GM19455 (cell line): ENCODE data around the gene REG3G.

Source experiments
- ATAC-seq: cut with Tn5 transposase; IDR thresholded peaks from one replicate; pipeline ENCODE4 v1.9.1; 2021; ENCODE audit not compliant: unreplicated experiment

The REG3G gene

GRCh38 chr2:79025421-79025820 lies at the start of gene REG3G:
Gene REG3G (plus strand): TSS chr2:79025702. CDS start chr2:79026094, 392 bp downstream.
- no peak for ATAC-seq

DNA sequence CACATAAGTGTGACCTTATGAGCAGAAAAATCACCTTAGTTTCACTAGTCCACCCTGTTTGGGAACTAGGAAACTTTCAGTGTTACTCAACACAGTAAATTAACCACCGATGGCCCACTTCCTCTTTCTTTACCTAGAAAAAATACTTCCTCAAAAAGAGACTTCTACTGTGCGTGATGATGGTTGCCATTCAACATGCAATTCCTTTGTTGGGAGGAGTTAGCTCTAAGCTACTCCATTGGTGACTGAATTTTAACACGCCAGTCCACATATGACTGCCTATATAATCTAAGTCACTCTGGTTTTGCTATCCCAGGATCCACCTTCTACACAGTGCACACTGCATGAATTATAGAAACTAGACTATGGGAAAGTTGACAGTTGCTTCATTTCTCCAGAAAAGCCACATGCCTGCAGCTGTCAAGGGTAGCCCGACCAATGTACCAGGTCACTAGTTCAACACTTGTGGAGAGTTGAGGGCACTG lies 47.8 kb upstream of the REG3G start:
- ATAC-seq = peak; percentile 94

DNA sequence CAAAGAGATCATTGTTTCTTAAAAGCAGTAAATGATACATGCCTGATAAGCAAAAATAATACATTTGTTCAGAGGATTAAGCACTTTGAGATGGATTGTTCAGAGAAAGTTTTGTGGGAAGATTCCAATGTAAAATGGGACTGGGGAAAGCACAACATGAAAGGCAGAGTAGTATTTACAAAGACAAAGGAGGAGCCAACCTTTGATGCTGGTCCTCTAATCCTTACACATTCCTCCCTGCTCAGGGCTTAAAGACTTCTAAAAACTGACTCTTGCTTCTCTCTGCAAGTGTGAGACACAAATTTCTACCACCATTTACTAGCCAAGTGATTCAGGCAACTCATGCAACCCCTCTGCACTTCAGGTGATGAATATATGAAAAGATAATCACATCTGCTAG lies 47.2 kb upstream of the REG3G start:
- ATAC-seq = no peak

GRCh38 chr2:78979380-78980151 lies 45.9 kb upstream of the REG3G start:
- no peak for ATAC-seq

DNA sequence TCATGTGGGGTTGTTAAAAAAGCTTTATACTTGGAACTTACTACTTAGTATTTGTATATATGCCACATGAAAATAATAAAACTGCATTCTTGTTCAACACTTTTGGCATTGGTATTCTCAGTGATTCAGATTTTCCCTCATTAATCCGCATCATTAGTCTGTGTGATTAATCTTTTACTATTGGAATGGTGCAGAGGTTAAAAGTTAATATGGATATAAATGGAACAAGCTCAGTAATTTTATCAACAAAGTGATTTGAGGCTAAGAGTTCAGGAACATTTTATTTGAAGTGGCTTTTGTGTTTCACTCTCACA lies 45.4 kb upstream of the REG3G start:
- ATAC-seq = no peak

DNA sequence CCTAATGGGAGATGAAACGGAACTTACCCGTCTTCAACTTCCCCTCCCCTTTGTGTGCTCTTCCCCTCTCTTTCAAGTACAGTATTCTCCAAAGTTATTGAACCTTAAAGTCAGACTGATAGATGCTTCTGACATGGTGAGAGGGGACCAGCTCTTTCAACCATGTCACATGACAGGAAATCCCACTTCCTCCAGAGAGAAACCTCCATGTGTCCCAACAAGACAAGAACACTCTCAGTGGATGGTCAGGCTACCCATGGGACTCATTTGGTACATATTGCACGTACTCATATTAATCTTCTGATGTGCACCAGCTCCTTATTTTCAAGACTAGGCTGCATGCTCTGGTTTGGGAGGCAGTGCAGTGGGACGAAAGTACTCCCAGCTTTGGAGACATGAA lies 44.6 kb upstream of the REG3G start:
- ATAC-seq = no peak

DNA sequence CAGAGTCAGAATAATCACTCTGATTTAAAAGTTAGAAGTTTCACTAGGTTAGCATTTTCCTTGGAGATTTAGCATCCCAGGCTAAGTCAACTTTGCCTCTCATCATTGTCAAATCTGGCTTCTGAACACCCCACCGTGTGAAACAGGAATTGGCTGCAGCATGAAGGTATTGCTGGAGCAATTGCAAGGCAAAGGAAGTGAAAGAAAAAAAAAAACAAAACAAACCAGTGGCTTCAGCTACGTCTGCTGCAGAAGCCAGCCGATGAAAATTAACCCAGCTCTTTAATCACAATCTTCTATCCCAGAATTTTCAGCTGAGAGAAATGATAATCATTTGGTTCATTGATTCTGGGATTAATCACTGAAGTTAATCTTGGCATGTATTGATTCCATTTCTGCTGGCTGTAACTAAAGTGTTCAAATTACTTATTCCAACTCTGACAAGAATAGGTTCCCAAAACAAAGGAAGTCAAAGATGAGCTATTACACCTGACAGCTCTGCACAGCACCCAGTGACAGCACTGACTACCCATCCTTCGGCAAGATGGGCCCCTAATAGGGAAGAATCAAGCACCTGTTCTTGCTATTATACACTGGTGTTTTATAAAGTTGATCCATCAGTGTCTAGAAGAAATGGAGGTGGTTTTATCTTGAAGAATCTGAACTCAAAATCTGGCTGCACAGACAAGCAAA lies 42.7 kb upstream of the REG3G start:
- ATAC-seq = no peak

DNA sequence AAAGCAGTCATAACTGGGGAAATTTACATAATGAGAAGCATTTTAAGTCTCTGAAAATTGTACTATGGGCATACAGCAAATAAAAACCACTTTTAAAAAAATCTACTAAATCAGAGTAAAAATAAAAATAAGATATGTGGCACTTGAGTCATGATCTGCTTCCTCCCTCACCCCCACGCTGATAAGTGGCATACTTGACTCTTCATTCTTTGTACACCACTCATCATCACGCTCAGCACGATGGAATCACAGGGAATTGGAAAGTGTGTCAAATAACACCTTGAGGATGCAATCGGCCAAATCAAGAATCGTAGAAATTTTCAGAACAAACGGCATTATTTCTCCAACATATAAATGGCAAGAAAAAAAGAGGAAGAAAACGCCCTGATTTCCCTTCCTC lies 41.1 kb upstream of the REG3G start:
- no peak for ATAC-seq

GRCh38 chr2:78985558-78985957 lies 39.9 kb upstream of the REG3G start:
- no peak for ATAC-seq

DNA sequence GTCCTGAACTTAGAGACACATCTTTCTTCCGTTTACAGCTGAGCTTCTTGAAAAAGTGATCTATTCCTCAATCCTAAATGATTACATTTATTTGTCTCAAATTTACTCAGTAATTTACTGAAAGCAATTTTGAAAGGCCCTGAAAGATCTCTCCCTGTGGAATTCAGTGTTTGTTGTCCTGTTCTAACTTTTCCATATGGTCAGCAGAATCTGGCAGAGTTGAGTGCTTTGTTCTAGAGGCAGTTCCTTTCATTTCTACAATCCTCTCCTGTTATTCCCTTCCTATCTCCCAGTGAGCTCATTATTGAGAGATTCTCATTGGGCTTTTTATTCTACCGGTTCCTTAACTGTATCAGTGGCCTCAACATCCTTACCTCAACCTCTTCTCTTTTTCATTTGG lies 36.5 kb upstream of the REG3G start:
- ATAC-seq = no peak

- no peak for ATAC-seq
Measured at GRCh38 chr2:78992451-78992806, 33.1 kb upstream of the REG3G start.

DNA sequence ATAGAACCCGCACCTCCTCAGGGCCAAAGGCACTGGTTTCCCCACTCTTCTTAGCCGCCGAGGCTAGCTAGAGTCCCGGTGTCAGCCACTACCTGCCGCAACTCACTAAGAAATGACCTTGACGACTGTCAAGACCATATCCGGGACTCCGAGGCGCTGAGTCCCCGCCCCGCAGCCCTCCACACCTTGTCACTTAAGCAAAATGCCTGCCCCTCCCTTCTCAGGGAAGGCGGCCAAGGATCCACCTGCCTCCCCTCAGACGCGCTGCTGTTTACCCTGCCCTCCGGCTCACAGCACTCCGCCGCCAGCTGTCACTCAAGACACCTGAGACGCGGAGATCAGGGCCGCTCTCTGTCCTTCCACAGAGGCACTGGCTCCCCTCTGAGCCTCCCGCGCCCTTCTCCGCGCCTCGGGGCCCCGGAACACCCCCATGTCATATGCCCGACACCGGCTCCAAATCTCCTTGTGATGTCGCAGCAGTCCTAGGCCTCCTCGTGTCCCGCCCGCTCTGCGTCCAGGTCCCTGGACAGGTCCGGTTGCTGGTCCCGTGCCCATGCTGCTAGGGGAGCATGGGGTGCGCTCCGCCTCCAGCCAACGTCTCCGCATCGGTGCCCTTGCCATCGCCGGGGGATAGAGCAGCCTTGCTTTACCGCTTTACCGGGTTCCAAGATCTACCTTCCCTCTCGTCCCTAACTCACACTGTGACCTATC lies 32.5 kb upstream of the REG3G start:
- no peak for ATAC-seq

DNA sequence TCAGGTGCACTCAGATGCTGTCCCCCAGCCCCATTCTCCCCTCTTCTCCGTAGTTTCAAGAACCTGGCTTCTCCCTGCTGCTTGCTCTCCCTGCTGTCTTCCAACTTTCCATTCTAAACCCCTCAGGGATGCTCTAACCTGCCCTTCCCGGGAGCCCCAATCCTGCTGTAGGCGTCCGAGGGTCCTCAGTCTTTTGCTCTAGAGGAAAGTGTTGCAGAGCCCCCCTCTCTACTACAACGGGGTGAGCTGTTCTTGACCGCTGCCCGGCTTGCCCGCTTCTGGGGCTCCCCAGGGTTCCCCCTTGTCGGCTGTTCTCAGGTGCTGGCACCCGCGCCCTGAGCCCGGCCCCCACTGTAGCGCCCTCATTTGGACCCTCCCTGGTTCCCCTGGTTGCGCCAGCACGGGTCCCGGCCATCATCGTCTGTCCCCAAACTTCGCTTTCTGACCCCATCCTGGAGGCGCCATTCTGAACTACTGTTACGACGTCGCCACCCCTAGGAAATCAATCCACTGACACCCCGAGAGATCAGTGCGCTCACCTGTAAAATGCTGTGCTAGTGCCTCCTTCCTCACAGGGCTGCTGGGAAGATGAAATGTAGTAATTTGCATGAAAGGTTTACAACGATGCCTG lies 31.9 kb upstream of the REG3G start:
- no peak for ATAC-seq

DNA sequence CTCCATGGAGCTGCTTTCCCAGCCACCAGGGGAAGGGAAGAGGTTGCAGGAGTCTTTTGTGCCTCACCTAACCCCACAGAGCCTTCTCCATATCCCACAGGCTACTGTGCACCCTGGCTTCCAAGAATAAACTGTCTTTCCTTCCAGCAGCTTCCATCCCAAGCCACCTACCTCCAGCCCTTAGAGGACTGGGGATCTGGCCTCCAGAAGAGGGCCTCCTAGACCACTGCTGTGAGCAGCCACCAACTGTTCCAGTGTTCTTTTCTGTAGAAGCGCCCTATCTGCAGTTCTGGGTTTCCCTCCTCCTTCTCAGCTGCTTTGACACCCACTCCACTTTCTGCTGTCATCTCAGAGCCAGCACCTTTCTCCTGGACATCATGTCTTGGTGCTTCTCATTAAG lies 30.7 kb upstream of the REG3G start:
- ATAC-seq = no peak

- no peak for ATAC-seq
Measured at GRCh38 chr2:78999406-78999805, 26.1 kb upstream of the REG3G start.

DNA sequence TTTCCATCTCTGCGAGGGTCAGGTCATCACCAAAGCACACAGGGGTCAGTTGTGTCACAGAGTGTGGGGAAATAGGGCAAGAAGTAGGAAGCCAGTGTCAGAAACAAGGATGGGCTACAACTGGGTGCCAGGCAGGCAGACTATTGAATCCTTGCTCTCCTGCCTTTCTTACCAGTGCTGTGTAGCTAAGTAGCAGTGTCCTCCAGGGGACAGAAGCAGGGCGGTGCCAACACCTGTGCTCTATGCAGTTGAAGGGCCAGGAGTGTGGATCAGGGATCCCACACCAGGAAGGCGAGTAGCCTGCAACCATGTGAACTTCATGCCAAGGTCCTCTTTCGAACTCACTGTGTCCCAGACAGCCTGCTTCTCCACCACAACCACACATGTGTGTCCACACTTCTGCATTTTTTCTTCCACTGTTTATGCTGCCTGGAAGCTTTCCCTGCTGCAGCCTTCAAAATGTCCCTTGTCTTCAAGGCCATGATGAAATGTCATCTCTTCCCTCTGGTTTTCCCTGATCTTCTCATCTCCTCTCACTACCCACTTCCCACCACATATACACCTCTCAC lies 25.4 kb upstream of the REG3G start:
- ATAC-seq = no peak

DNA sequence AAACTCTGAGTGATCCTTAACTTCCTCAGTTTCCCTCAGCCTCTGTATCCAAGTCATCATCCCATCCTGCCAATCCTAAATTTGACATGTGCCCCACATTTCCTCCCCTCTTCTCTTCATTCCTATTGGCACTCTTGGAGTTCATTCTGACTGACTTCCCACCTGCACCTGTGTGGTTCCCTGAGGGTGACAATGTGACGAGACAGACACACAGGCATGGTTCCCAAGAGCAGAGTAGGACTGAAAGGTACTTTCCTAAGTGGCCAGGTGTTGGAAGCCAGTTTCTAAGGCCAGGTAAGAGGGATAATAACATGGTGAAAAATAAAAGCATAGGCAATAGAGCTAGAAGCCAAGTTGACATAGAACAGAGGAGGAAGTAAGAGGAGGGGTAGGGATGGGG lies 24.2 kb upstream of the REG3G start:
- no peak for ATAC-seq

DNA sequence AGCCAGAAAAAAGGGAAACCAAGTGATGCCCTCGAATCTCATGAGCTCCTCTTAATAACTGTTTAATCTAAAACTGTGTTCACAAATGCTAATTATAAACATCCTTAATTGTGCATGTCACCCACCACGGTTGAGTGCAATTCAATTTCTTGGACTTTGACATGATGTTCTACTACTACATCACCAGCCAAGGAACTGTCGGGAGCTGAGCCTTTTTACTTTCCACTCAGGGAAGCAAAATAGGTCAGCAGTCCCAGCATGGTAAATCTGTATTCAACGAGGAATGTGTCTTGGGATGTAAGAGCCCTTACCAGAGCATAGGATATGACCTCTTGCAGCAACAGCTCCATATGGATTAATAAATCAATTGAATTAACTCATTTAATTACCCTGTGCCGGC lies 20.8 kb upstream of the REG3G start:
- no peak for ATAC-seq

GRCh38 chr2:79005216-79005615 lies 20.3 kb upstream of the REG3G start:
- ATAC-seq = no peak

GRCh38 chr2:79009388-79009787 lies 16.1 kb upstream of the REG3G start:
- ATAC-seq = no peak

- no peak for ATAC-seq
Measured at GRCh38 chr2:79011496-79011895, 14.0 kb upstream of the REG3G start.
